Measurements from ENCODE around the gene ITPKB.
"Not testable (repeated sequence)": the region's sequence is repeated elsewhere in the genome, so short reads cannot be mapped to it uniquely, and the experiment has no call there.

ITPKB gene

DNA sequence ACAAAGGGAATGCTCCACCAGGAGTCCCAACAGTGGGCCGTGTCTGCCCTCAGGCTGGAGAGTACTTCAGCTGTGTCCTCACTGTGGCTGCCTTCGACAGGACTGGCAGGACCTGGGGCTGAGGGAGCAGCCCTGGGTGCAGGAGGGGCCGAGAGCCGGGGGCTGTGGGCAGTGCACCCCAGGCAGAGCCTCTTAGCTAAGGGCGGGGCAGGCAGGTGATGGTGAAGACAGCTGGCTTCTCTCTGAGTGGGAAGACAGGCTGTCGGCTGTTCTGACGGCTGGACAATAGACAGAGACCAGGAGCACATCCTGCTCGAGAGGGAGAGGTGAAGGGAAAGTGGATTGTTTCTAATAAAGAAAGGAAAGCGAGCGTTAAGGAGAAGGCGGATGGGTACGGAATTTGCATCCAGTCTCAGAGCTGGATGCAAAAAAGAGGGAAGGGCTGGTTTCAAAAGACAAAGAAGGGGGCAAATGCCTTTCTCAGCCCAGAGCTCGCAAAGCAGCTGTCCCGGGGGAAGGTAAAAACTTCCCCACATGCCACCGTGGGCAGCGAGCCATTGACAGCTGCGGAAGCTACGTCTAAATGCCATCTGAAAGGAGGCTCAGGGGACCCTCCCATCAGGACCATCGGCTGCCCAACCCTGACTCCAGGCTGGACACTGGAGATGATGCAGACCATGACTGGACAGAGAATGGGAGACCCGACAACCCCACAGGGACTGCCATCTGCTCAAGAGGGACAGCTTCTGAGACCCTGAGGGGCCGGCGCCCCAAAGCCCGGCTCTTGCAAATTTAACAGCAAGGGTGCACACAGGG lies 98.6 kb downstream of the ITPKB start:
- TF ChIP-seq, protein P1, sequence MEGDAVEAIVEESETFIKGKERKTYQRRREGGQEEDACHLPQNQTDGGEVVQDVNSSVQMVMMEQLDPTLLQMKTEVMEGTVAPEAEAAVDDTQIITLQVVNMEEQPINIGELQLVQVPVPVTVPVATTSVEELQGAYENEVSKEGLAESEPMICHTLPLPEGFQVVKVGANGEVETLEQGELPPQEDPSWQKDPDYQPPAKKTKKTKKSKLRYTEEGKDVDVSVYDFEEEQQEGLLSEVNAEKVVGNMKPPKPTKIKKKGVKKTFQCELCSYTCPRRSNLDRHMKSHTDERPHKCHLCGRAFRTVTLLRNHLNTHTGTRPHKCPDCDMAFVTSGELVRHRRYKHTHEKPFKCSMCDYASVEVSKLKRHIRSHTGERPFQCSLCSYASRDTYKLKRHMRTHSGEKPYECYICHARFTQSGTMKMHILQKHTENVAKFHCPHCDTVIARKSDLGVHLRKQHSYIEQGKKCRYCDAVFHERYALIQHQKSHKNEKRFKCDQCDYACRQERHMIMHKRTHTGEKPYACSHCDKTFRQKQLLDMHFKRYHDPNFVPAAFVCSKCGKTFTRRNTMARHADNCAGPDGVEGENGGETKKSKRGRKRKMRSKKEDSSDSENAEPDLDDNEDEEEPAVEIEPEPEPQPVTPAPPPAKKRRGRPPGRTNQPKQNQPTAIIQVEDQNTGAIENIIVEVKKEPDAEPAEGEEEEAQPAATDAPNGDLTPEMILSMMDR (IDR thresholded peaks at IDR 0.05; ENCODE audit: insufficient read depth, low read length), result no peak
- TF ChIP-seq, protein P2, sequence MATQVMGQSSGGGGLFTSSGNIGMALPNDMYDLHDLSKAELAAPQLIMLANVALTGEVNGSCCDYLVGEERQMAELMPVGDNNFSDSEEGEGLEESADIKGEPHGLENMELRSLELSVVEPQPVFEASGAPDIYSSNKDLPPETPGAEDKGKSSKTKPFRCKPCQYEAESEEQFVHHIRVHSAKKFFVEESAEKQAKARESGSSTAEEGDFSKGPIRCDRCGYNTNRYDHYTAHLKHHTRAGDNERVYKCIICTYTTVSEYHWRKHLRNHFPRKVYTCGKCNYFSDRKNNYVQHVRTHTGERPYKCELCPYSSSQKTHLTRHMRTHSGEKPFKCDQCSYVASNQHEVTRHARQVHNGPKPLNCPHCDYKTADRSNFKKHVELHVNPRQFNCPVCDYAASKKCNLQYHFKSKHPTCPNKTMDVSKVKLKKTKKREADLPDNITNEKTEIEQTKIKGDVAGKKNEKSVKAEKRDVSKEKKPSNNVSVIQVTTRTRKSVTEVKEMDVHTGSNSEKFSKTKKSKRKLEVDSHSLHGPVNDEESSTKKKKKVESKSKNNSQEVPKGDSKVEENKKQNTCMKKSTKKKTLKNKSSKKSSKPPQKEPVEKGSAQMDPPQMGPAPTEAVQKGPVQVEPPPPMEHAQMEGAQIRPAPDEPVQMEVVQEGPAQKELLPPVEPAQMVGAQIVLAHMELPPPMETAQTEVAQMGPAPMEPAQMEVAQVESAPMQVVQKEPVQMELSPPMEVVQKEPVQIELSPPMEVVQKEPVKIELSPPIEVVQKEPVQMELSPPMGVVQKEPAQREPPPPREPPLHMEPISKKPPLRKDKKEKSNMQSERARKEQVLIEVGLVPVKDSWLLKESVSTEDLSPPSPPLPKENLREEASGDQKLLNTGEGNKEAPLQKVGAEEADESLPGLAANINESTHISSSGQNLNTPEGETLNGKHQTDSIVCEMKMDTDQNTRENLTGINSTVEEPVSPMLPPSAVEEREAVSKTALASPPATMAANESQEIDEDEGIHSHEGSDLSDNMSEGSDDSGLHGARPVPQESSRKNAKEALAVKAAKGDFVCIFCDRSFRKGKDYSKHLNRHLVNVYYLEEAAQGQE (IDR thresholded peaks at IDR 0.05; ENCODE audit: insufficient replicate concordance, low read depth), result no peak
- TF ChIP-seq GABPA (IDR thresholded peaks at IDR 0.05; ENCODE audit: low read depth), result no peak
- TF ChIP-seq SPI1 (IDR thresholded peaks at IDR 0.05; ENCODE audit: borderline replicate concordance, low read depth), result no peak
- no peak for TF ChIP-seq POLR2AphosphoS5 (IDR thresholded peaks at IDR 0.05; ENCODE audit: low read depth)
- Histone ChIP-seq H3K27ac (replicated peaks) (no peak overlapping the region), H3K4me3 (replicated peaks; ENCODE audit: insufficient read depth, low read length) (no peak overlapping the region), H3K27me3 (ENCODE audit: insufficient read depth, poor library complexity, severe bottlenecking) (no peaks in the 10 kb centered on the region)
- DNase-seq (ENCODE audit: low read depth in 1 of 2, low spot score in 1 of 2), result no peak

DNA sequence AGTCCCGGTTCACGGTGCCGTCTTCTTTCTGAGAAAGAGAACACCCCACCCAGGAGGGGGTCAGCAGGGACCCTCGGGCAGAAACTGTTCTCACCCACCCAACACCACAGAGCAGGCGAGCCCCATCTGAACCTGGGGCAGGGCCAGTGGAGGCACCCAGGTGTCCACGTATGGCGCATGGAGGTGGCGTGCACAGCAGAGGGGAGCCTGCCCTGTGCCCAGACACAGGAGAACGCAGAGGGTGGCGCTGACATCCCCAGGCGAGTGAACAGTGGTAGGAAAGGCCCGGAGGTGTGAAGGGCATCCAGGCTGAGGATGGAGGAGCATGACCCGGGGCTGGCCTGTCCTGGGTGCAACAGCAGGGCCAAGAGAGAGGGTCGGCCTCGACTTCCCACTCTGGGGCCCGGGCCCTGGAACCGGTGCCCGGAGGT lies 99.4 kb downstream of the ITPKB start:
- H3K27ac ChIP-seq (replicated peaks), result no peak overlapping the region
- H3K27me3 ChIP-seq (ENCODE audit: insufficient read depth, poor library complexity, severe bottlenecking), result no peaks in the 10 kb centered on the region

DNA sequence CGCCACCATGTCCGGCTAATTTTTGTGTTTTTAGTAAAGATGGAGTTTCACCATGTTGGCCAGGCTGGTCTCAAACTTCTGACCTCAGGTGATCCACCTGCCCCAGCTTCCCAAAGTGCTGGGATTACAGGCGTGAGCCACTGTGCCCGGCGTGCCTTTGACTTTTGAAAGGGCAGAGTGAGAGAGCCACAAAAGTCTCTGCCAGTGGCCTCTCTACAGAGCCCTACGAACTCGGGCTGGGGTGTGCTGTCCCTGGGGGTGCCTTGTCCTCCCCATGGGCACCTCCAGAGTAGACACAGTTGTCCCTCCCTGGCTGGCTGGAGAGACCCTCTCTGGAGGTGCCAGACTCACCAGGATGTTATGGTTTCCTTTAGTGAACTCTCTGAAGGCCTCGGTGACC lies 99.9 kb downstream of the ITPKB start:
- H3K4me3 ChIP-seq (replicated peaks; ENCODE audit: insufficient read depth, low read length); H3K27ac ChIP-seq (replicated peaks); H3K27me3 ChIP-seq (ENCODE audit: insufficient read depth, poor library complexity, severe bottlenecking); DNase-seq (ENCODE audit: low read depth in 1 of 2, low spot score in 1 of 2): not testable (repeated sequence)

More for the DNA sequence above, 99.4 kb downstream of the ITPKB start:
- no peak overlapping the region for H3K4me3 ChIP-seq (replicated peaks; ENCODE audit: insufficient read depth, low read length)
- no peak for DNase-seq (ENCODE audit: low read depth in 1 of 2, low spot score in 1 of 2)
- TF ChIP-seq GABPA (IDR thresholded peaks at IDR 0.05; ENCODE audit: low read depth) (no peak), SPI1 (IDR thresholded peaks at IDR 0.05; ENCODE audit: borderline replicate concordance, low read depth) (no peak), POLR2AphosphoS5 (IDR thresholded peaks at IDR 0.05; ENCODE audit: low read depth) (no peak)
- TF ChIP-seq, protein P1 (IDR thresholded peaks at IDR 0.05; ENCODE audit: insufficient read depth, low read length), result no peak
- TF ChIP-seq, protein P2 (IDR thresholded peaks at IDR 0.05; ENCODE audit: insufficient replicate concordance, low read depth), result no peak

DNA sequence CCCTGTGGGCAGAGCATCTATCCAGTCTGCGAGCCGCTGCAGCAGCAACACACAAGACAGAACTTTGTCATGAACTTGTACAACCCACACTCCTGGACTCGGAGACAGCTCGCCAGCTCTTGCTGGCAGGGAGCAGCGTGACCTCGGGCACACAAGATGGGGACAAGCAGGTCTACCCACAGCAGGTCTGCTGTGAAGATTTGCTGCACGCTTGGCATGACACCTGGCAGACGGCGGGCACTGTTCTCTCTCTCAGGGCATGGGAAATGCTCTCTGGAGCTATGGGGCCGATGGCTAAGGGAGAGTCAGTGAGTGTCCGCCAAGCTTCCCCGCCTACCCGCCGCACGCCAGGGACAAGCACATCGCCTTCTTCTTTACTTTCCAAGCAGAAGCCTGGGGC lies 100.5 kb downstream of the ITPKB start:
- no peak for DNase-seq (ENCODE audit: low read depth in 1 of 2, low spot score in 1 of 2)
- Histone ChIP-seq H3K27me3 (ENCODE audit: insufficient read depth, poor library complexity, severe bottlenecking) (no peaks in the 10 kb centered on the region), H3K27ac (replicated peaks) (no peak overlapping the region), H3K4me3 (replicated peaks; ENCODE audit: insufficient read depth, low read length) (no peak overlapping the region)
- no peak for TF ChIP-seq GABPA (IDR thresholded peaks at IDR 0.05; ENCODE audit: low read depth)
- no peak for TF ChIP-seq SPI1 (IDR thresholded peaks at IDR 0.05; ENCODE audit: borderline replicate concordance, low read depth)
- TF ChIP-seq, protein P2 (IDR thresholded peaks at IDR 0.05; ENCODE audit: insufficient replicate concordance, low read depth), result no peak
- TF ChIP-seq POLR2AphosphoS5 (IDR thresholded peaks at IDR 0.05; ENCODE audit: low read depth), result no peak
- TF ChIP-seq, protein P1 (IDR thresholded peaks at IDR 0.05; ENCODE audit: insufficient read depth, low read length), result no peak
